ENCODE measurements around the gene RAPGEF4. TPM values are rescaled to one million over a fixed set of nuclear protein-coding genes. Genes with fewer than 3 reads are reported as not detected.

RAPGEF4 gene
- total and polyA plus RNA-seq, 2 of the 4 experiments (the other 2 are of a cell fraction), result 1.7 to 3.2 TPM

DNA sequence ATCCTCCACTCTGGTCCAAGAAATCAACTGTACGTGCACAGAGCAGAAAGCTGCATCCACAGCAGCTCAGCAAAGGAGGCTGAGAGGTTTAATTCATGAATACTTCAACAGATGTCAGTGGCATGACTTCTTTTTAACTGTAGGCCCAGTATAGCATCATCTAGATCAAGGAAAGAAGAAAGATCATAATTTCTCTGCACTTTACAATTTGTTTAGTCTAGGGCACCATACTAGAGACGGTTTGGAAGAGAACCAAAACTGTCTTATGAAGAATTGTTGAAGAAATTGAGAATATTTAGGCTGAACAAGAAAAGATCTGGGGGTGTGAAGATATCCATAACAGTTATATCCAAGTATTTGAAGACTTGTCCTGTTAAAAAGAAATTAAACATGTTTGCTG lies 309.5 kb downstream of the RAPGEF4 start:
- H3K23ac ChIP-seq (ENCODE audit: low read depth, low read length), result peak overlapping the region; percentile 72
- dilution Hi-C loops (cut with HindIII; ENCODE audit: low sequenced_read_pairs, unreplicated experiment) (no loop called here), intact Hi-C loops (cut with micrococcal nuclease) (no loop called here), in situ Hi-C loops (cut with MboI; ENCODE audit: low sequenced_read_pairs) (loop anchor here (25.0 kb wide), 1 partner anchor 317 kb away; the partner anchor contains the start of gene CDCA7)
- peaks cover 23% of the 10 kb centered on the region for H3K4me1 ChIP-seq (ENCODE audit: control insufficient read depth, insufficient read depth, low read length)
- no peaks in the 10 kb centered on the region for H3K79me1 ChIP-seq (ENCODE audit: low read depth in 1 of 2, low read length in 2 of 2)
- H3K56ac ChIP-seq (ENCODE audit: extremely low read depth, insufficient read depth, low read length), result no peak overlapping the region; the same call in 1 of the 2 replicates
- H4K5ac ChIP-seq (ENCODE audit: low read depth, low read length), result no peak overlapping the region; the same call in 1 of the 2 replicates
- H3K18ac ChIP-seq (ENCODE audit: low read depth, low read length), result peak overlapping the region; percentile 55; the same call in 1 of the 2 replicates
- no peak overlapping the region for H2AK9ac ChIP-seq (replicated peaks; ENCODE audit: low read depth, low read length, poor library complexity)
- peak; percentile 43 for DNase-seq
- WGBS, 2 experiments (ENCODE audit: extremely low coverage in 2 of 2, insufficient read length in 1 of 2), result no CpG with 5 or more reads among the region's 2 CpGs
- H4K20me1 ChIP-seq (ENCODE audit: insufficient read depth, low read length), result no peaks in the 10 kb centered on the region
- peak overlapping the region in 1 of 2 experiments; percentile 60; a peak in 1 of 4 replicates for H4K8ac ChIP-seq (ENCODE audit: low read depth in 2 of 2, low read length in 2 of 2)
- peaks cover 10% of the 10 kb centered on the region for H3K9me1 ChIP-seq (ENCODE audit: insufficient read depth, low read length)
- ChIA-PET POLR2A (ENCODE audit: unreplicated experiment) (no interaction called here), CTCF (interaction anchor here (1.1 kb wide), 3 partner anchors 18 to 165 kb away, joined by 4 to 5 read pairs (median 4); no protein-coding TSS in a partner anchor)
- H3K14ac ChIP-seq (replicated peaks; ENCODE audit: low read depth, low read length), result peak overlapping the region; percentile 82
- H3K9ac ChIP-seq (ENCODE audit: low read depth, low read length), result no peak overlapping the region
- H2BK5ac ChIP-seq (ENCODE audit: low read depth, low read length, poor library complexity, severe bottlenecking), result peak overlapping the region; percentile 63
- H3K4ac ChIP-seq (ENCODE audit: low read depth, low read length), result peak overlapping the region; percentile 57
- no TSS peak for BruUV-seq (replicated peaks)
- no peak overlapping the region for H3K4me3 ChIP-seq (ENCODE audit: insufficient read depth, low read depth, low read length)
- H2BK15ac ChIP-seq (ENCODE audit: low read depth, low read length), result peak overlapping the region; percentile 62; the same call in 2 of the 3 replicates
- H3K4me2 ChIP-seq (ENCODE audit: low read depth, low read length), result peak overlapping the region; percentile 17; the same call in 1 of the 2 replicates
- H3K9me3 ChIP-seq (ENCODE audit: control insufficient read depth, insufficient read depth, low read length), result no peaks in the 10 kb centered on the region
- TF ChIP-seq MAFK (IDR thresholded peaks at IDR 0.05; ENCODE audit: low read depth, low read length) (no peak), FOS (IDR thresholded peaks at IDR 0.05; ENCODE audit: low read depth, low read length) (no peak), CHD1 (IDR thresholded peaks at IDR 0.05; ENCODE audit: low read depth, low read length) (no peak), MXI1 (IDR thresholded peaks at IDR 0.05; ENCODE audit: borderline replicate concordance, low read depth, low read length) (no peak), NFE2L2 (IDR thresholded peaks at IDR 0.05; ENCODE audit: low read depth, low read length) (no peak), POLR2A (IDR thresholded peaks at IDR 0.05; ENCODE audit: low read depth, low read length) (no peak), CEBPB (IDR thresholded peaks at IDR 0.05; ENCODE audit: low read depth, low read length) (no peak), BHLHE40 (IDR thresholded peaks at IDR 0.05; ENCODE audit: low read depth, low read length) (no peak), MAZ (IDR thresholded peaks at IDR 0.05; ENCODE audit: borderline replicate concordance, low read depth, low read length) (no peak), RCOR1 (IDR thresholded peaks at IDR 0.05; ENCODE audit: insufficient replicate concordance, low read length) (no peak), RAD21 (IDR thresholded peaks at IDR 0.05; ENCODE audit: low read length) (no peak), SMC3 (IDR thresholded peaks at IDR 0.05; ENCODE audit: low read depth, low read length) (no peak), RFX5 (IDR thresholded peaks at IDR 0.05; ENCODE audit: low read depth, low read length) (no peak)
- TF ChIP-seq, protein P1, sequence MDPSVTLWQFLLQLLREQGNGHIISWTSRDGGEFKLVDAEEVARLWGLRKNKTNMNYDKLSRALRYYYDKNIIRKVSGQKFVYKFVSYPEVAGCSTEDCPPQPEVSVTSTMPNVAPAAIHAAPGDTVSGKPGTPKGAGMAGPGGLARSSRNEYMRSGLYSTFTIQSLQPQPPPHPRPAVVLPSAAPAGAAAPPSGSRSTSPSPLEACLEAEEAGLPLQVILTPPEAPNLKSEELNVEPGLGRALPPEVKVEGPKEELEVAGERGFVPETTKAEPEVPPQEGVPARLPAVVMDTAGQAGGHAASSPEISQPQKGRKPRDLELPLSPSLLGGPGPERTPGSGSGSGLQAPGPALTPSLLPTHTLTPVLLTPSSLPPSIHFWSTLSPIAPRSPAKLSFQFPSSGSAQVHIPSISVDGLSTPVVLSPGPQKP (IDR thresholded peaks at IDR 0.05; ENCODE audit: borderline replicate concordance, low read depth, low read length), result no peak
- TF ChIP-seq, protein P2, sequence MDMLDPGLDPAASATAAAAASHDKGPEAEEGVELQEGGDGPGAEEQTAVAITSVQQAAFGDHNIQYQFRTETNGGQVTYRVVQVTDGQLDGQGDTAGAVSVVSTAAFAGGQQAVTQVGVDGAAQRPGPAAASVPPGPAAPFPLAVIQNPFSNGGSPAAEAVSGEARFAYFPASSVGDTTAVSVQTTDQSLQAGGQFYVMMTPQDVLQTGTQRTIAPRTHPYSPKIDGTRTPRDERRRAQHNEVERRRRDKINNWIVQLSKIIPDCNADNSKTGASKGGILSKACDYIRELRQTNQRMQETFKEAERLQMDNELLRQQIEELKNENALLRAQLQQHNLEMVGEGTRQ (IDR thresholded peaks at IDR 0.05; ENCODE audit: low read depth, low read length), result no peak
- H2AFZ ChIP-seq (replicated peaks; ENCODE audit: low read length, poor library complexity), result no peak overlapping the region
- H3K27ac ChIP-seq (ENCODE audit: insufficient read depth, low read length), result no peak overlapping the region
- peak overlapping the region; percentile 60; the same call in 1 of the 2 replicates for H2AK5ac ChIP-seq (ENCODE audit: low read depth, low read length)
- H3K27me3 ChIP-seq (ENCODE audit: control insufficient read depth, insufficient read depth, low read length), result no peaks in the 10 kb centered on the region
- peak overlapping the region; percentile 78 for H2BK120ac ChIP-seq (ENCODE audit: low read depth, low read length)
- H4K91ac ChIP-seq (ENCODE audit: insufficient read depth, low read depth, low read length), result peak overlapping the region; percentile 19; the same call in 1 of the 2 replicates
- peak overlapping the region; percentile 39; the same call in 1 of the 2 replicates for H2BK20ac ChIP-seq (ENCODE audit: low read depth, low read length)
- ATAC-seq (ENCODE audit: low read depth), result no peak
- H3K36me3 ChIP-seq (ENCODE audit: control insufficient read depth, insufficient read depth, low read length), result no peaks in the 10 kb centered on the region

Measured in IMR-90 (cell line).